NCI-H1436 treated with DMSO at 0.1 percent for 48 hours (cell line): Measurements from ENCODE around the gene LCORL.
"Not testable (repeated sequence)": the region's sequence is repeated elsewhere in the genome, so short reads cannot be mapped to it uniquely, and the experiment has no call there.

Source experiments
- DNase-seq: peaks from one replicate; lab custom pipeline; 2025; lab: John Stamatoyannopoulos, UW

The LCORL gene

GRCh38 chr4:18020145-18020670 is 1.3 kb downstream of the LCORL start:
- no peak for DNase-seq

DNA sequence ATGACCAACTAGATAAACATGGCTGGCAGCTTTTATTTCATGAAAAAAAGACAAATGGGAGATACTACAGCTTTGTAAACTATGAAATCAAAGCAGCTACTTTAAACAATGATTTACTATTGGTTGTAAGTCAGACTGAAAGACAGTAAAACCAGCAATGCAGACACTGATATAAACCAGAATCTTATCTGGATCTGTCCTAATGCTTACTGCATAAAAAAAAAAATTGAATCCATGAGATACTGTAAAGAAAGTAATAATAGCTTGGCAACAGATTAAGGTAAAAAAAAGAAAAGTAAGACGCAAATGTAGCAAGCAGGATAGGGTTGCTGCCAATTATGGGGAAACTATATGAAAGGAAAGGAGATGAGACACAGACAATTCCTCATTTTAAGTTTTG is 7.3 kb downstream of the LCORL start:
- no peak for DNase-seq

GRCh38 chr4:18012807-18013462 is 8.6 kb downstream of the LCORL start:
- DNase-seq: no peak

DNA sequence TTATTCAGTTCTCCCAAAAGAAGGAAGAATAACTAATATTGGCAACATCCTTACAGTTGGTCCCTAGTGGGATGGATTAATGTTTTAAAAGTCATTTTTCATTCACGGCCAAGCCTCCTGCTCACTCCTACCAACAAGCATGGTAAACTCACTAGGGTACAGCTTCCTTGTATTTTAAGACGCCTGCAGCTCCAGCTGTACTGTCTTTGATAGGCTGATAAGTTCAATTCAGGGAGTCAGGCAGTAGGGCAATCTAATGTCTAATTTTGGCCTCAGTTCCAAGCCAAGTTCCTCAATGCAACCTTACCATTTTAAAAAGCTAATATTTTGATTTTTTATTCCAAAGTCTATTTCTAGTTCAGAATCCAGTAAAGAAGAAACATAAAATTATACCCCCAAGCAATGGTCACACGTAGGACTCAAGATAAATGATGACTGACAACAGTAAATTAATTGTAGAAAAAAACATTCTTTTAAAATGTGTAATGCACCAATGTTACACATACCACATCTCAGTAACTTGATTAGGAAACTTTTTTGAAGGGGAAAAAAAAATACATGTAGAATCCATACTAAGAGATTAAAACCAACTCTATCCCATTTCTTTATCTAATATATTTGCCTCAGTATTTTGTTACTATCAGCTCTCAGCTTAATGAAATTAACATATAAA is 9.3 kb downstream of the LCORL start:
- no peak for DNase-seq

DNA sequence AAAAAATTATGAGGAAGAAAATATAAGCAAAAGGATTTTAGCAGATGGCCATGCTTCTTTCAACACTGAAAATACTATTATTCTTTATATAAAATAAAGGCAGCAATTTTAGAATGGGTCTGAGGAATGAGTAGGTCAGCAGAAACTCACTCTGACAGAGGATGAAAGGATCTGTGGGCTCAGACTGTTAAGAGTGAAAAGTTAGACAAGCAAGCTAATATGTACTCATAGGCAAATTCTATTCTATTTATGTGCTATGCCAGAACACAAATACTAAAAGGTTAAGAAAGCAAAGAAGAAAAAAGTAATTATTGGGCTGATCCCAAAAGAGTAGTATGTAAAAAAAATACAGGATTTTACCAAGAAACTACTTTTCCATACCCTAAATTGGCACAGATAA is 13.9 kb downstream of the LCORL start:
- no peak for DNase-seq

DNA sequence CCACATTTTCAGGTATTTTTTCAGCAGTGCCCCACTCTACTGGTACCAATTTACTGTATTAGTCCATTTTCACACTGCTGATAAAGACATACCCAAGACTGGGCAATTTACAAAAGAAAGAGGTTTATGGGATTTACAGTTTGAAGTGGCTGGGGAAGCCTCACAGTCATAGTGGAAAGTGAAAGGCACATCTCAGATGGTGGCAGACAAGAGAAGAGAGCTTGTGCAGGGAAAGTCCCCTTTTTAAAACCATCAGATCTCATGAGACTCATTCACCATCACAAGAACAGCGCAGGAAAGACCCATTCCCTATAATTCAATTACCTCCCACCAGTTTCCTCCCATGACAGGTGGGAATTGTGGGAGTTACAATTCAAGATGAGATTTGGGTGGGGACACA is 15.1 kb downstream of the LCORL start:
- not testable (repeated sequence) for DNase-seq

DNA sequence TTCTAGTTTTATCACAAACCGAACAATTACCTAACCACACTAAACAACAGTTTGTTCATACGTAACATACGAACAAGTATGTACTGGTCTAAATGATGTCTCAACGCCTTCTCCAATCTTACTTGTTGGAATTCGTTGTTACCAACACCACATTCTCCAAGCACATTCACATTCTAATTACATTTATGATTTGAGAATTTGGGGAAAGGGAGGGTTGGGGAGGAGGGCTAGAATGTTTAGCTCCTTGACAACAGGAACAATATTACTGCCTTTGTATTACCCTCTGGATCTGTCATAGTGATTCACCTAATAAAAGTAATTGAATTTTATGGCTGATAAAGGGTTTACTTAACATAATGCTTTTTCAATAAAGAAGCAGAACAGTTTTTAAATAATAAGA is 24.4 kb downstream of the LCORL start:
- DNase-seq: no peak

- DNase-seq: no peak
These were observed 26.4 kb downstream of the LCORL start for GRCh38 chr4:17995165-17995564.

DNA sequence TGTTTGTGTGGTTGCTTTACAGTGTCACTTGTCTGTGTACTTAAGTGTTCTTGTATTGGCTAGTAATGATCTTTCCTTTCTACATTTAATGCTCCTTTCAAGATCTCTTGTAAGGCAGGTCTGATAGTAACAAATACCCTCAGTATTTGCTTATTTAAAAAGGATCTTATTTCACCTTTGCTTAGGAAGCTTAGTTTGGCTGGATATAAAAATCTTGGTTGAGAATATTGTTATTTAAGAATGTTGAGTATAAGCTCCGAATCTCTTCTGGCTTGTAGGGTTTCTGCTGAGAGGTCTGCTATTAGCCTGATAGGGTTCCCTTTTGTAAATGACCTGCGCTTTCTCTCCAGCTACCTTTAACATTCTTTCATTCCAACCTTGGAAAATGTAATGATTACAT is 35.7 kb downstream of the LCORL start:
- DNase-seq: no peak

DNA sequence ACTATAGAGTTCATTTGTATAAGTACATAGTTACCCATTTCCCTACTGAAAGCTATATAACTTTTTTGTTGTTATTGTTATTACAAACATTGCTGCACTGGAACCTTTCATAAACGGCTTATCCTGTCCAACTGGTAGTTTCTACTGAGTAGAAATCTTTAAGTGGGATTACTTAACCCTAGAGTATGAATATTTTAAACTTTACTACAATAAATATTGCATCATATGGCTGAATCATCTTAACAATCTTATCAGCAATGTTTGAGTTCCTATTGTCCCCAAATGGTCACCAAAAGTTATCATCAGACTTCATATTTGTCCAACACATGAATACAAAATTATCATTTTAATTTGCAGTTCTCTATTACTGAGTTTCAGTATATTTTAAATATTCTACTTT is 40.5 kb downstream of the LCORL start:
- DNase-seq: no peak

- DNase-seq: no peak
These were observed 52.8 kb downstream of the LCORL start for GRCh38 chr4:17968721-17969120.

GRCh38 chr4:17967078-17967477 is 54.5 kb downstream of the LCORL start:
- no peak for DNase-seq

GRCh38 chr4:17966312-17966711 is 55.2 kb downstream of the LCORL start:
- no peak for DNase-seq

DNA sequence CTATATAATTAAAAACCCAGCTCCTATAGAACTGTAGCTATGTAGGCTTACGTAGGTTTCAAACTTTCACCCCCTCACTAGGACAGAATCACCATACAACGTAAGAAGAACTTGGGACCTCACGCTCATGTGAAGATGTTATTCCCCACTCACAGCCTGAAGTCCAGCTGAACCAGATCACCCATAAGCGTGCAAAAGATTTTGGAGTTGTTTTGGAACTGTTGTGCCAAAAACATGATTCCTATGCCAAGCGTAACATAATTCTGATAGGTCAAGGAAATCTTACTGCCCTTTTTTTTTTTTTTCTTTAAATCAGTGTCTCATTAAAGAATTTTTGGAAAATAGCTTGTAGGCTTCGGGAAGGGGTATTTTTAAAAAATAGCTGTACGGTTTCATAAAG is 57.0 kb downstream of the LCORL start:
- DNase-seq: no peak

DNA sequence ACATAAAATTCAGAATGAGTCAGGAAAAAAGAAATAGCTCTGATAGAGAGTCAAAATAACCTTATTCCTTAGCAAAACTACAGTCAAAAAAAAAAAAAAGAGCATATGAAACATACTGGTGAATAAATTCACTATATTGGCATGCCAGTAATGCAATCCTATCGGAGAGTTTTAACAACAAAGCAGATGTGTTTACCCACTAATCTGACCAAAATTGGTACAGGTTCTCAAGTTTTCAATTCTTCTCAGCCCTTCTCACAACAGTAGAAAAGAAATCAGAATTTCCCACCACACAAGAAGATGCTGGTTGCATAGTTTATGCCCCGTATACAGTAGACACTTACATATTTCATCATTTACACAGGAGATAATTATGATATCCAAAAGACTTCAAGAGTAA is 59.4 kb downstream of the LCORL start:
- DNase-seq: no peak

GRCh38 chr4:17961249-17961648 is 60.3 kb downstream of the LCORL start:
- no peak for DNase-seq

DNA sequence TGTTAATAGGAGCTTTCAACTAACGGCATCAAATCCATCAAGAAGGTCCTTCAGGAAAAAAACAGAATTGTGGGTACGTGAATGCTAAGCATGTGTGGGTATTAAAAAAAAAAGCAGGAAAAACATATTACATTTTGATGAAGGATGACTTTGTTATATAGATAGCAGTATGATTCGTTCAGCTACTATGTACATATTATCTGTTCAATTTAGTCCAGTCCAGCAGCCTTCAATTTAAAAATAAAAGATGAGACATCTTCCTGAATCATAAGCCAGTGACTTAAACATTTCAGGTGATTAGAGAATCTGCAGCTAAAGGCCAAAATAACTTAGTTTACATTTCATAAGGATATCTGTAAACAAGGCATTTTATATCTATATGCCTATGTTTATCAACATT is 63.4 kb downstream of the LCORL start:
- DNase-seq: no peak

GRCh38 chr4:17957688-17958087 is 63.9 kb downstream of the LCORL start:
- DNase-seq: no peak

DNA sequence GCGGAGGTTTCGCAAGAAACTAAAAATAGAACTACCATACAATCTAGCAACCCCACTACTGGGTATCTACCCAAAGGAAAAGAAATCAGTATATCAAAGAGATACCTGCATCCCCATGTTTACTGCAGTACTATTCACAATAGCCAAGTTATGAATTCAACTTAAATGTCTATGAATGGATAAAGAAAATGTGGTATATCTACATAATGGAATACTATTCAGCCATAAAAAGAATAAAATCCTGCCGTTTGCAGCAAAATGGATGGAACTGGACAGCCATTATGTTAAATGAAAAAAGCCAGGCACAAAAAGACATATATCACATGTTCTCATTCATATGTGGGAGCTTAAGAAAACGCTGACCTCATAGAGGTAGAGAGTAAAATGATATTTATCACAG is 65.3 kb downstream of the LCORL start:
- DNase-seq: no peak

- no peak for DNase-seq
These were observed 76.3 kb downstream of the LCORL start for GRCh38 chr4:17945303-17945702.

GRCh38 chr4:17941731-17942130 is 79.8 kb downstream of the LCORL start:
- DNase-seq: no peak

DNA sequence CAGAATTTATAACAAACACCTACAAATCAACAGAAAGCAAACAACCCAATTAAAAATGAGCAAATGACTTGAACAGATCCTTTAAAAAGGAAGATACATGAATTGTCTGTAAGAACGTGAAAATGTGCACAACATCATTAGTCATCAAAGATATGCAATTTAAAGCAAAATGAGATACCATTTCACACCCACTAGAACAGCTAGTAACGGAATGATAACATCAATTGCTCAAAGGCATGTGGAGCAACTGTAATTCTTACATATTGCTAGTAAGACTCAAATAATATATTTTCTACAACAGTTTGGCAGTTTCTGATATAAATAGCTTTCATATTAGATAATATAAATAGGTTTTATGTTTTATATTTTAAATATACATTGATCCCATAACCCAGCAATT is 82.5 kb downstream of the LCORL start:
- no peak for DNase-seq

GRCh38 chr4:17934286-17934685 is 87.3 kb downstream of the LCORL start:
- no peak for DNase-seq

DNA sequence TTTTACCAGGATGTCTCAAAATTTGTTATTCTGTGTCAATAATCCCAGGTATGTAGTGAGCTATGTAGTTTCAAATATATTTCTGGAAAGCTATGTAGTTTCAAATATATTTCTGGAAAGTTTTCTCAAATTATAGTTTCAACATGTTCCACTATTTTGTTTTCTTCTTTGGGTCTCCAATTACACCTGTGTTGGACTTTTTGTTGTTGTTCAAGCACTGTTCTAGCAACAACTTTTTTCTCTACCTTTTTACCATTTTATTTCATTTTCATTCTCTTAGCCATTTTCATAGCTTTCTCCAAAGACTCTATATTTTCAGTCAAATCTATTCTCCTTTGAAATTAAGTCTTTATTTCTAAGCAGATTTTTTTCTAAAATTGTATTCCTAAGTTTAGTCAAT is 88.4 kb downstream of the LCORL start:
- DNase-seq: no peak
